CD14-positive monocyte (primary cell): ENCODE data around the gene FBXO34. TPM values are rescaled to one million over a fixed set of nuclear protein-coding genes. Genes with fewer than 3 reads are reported as not detected.

ENCODE experiments used
- DNase-seq, 3 donors: peaks; one replicate each; pipeline ENCODE4 v3.0.0-alpha.2; 2011 to 2022
- H2AFZ ChIP-seq: 2 replicates; pipeline ENCODE4 v1.6.0; 2012; ENCODE audit warnings: mild to moderate bottlenecking, low read depth, low read length, inconsistent platforms; ENCODE audit not compliant: insufficient read depth, poor library complexity, severe bottlenecking
- H3K27ac ChIP-seq, 2 donors: 1 replicate in 1 of 2; 2 replicates in 1 of 2; pipeline ENCODE4 v1.5.1; 2012 to 2013; ENCODE audit warnings: low read length in 2 of 2, control low read depth in 1 of 2, inconsistent platforms in 1 of 2, low read depth in 1 of 2, mild to moderate bottlenecking in 1 of 2
- H3K27me3 ChIP-seq, 2 donors: one replicate each; pipeline versions ENCODE4 v1.6.0 to v1.6.1; 2011 to 2013; ENCODE audit warnings: low read length in 2 of 2; ENCODE audit not compliant: control insufficient read depth in 2 of 2, insufficient read depth in 2 of 2
- H3K36me3 ChIP-seq, 2 donors: replicated peaks in 1 of 2; 1 replicate in 1 of 2; 2 replicates in 1 of 2; pipeline versions ENCODE4 v1.5.1 to v1.6.1; 2012 to 2013; ENCODE audit warnings: low read length in 2 of 2, control low read depth in 1 of 2, inconsistent platforms in 1 of 2, mild to moderate bottlenecking in 1 of 2; ENCODE audit not compliant: insufficient read depth in 2 of 2, control insufficient read depth in 1 of 2
- H3K4me1 ChIP-seq, 2 donors: 1 replicate in 1 of 2; 2 replicates in 1 of 2; pipeline versions ENCODE4 v1.5.1 to v1.6.1; 2012 to 2013; ENCODE audit warnings: low read length in 2 of 2, control low read depth in 1 of 2, inconsistent platforms in 1 of 2, mild to moderate bottlenecking in 1 of 2, moderate library complexity in 1 of 2; ENCODE audit not compliant: insufficient read depth in 2 of 2, control insufficient read depth in 1 of 2
- H3K4me2 ChIP-seq: replicated peaks from 2 replicates; pipeline ENCODE3; 2012; ENCODE audit warnings: low read length, moderate library complexity, mild to moderate bottlenecking; ENCODE audit not compliant: poor library complexity, severe bottlenecking; ENCODE audit errors: extremely low read depth
- H3K4me3 ChIP-seq, 3 experiments: fragments of 200-600 bp in 1 of 3; sonication (generic) in 1 of 3; replicated peaks in 1 of 3; 1 replicate in 2 of 3; 2 replicates in 1 of 3; pipeline ENCODE4 v1.5.1; 2011 to 2013; ENCODE audit warnings: low read length in 3 of 3, mild to moderate bottlenecking in 3 of 3, control low read depth in 2 of 3, low read depth in 2 of 3, inconsistent platforms in 1 of 3, moderate library complexity in 1 of 3
- H3K79me2 ChIP-seq: 2 replicates; pipeline ENCODE4 v1.6.0; 2012; ENCODE audit warnings: mild to moderate bottlenecking, control low read depth, inconsistent platforms, low read length, moderate library complexity; ENCODE audit not compliant: insufficient read depth
- H3K9ac ChIP-seq: 2 replicates; pipeline ENCODE4 v1.6.0; 2017; ENCODE audit warnings: low read length, mild to moderate bottlenecking; ENCODE audit not compliant: insufficient read depth, poor library complexity, severe bottlenecking
- H3K9me3 ChIP-seq, 2 donors: replicated peaks in 1 of 2; 1 replicate in 1 of 2; 2 replicates in 1 of 2; pipeline versions ENCODE4 v1.5.1 to v1.6.1; 2012 to 2013; ENCODE audit warnings: low read length in 2 of 2, control low read depth in 1 of 2; ENCODE audit not compliant: control insufficient read depth in 1 of 2, insufficient read depth in 1 of 2
- H4K20me1 ChIP-seq: 2 replicates; pipeline ENCODE4 v1.6.0; 2012; ENCODE audit warnings: mild to moderate bottlenecking, low read length, control low read depth, moderate library complexity; ENCODE audit not compliant: insufficient read depth
- H3K27ac Mint-ChIP-seq, 7 donors: one replicate each; pipeline ENCODE4 v1.8.0; 2020; ENCODE audit warnings: mild to moderate bottlenecking in 7 of 7, mixed read lengths in 7 of 7, moderate library complexity in 6 of 7, inconsistent platforms in 2 of 7
- H3K27me3 Mint-ChIP-seq, 3 donors: one replicate each; pipeline ENCODE4 v1.8.0; 2021 to 2022; ENCODE audit warnings: low read depth in 3 of 3, mild to moderate bottlenecking in 3 of 3, mixed read lengths in 3 of 3, moderate library complexity in 3 of 3, inconsistent platforms in 1 of 3
- H3K36me3 Mint-ChIP-seq, 2 donors: one replicate each; pipeline ENCODE4 v1.8.0; 2020; ENCODE audit warnings: mixed read lengths in 2 of 2, inconsistent platforms in 1 of 2, mild to moderate bottlenecking in 1 of 2
- H3K4me1 Mint-ChIP-seq: one replicate; pipeline ENCODE4 v1.8.0; 2020; ENCODE audit warnings: mild to moderate bottlenecking, mixed read lengths
- H3K4me3 Mint-ChIP-seq, 2 donors: one replicate each; pipeline ENCODE4 v1.8.0; 2020; ENCODE audit warnings: mild to moderate bottlenecking in 2 of 2, mixed read lengths in 2 of 2, moderate library complexity in 1 of 2
- H3K9me3 Mint-ChIP-seq, 7 donors: one replicate each; pipeline ENCODE4 v1.8.0; 2020 to 2022; ENCODE audit warnings: mixed read lengths in 7 of 7, mild to moderate bottlenecking in 6 of 7, moderate library complexity in 6 of 7, inconsistent platforms in 2 of 7
- WGBS: methylation state at CpG from one replicate; pipeline ENCODE4 v1.1.5; 2013; ENCODE audit warnings: missing lambda C conversion rate; ENCODE audit not compliant: insufficient coverage; 5-methylcytosine and 5-hydroxymethylcytosine counted together
- intact Hi-C, 2 donors: fragments of 100-400 bp; cut with micrococcal nuclease; formaldehyde crosslinking; loops; one replicate each; pipeline versions ENCODE4 v1.15.0 to v1.15.1; 2023
- polyA plus RNA-seq, 3 donors: library from polyadenylated mRNA; depleted of rRNA in 1 of 3; unstranded in 2 of 3; stranded (reverse) in 1 of 3; fragments of 300-500 nt in 2 of 3; fragments of >200 nt in 1 of 3; fragmentation: Illumina TruSeq in 2 of 3; gene quantifications; 1 replicate in 2 of 3; 2 replicates in 1 of 3; pipeline ENCODE4 v1.2.3, GENCODE V29; 2012 to 2021
- TF ChIP-seq, protein P1 (sequence below): fragments of 200-600 bp; IDR thresholded peaks from one replicate; pipeline ENCODE4 v1.8.0; 2022; ENCODE audit warnings: antibody characterized with exemption, mild to moderate bottlenecking

The FBXO34 gene
- polyA plus RNA-seq, 3 donors, result 10.3 to 18.1 (median 17.3) TPM

DNA sequence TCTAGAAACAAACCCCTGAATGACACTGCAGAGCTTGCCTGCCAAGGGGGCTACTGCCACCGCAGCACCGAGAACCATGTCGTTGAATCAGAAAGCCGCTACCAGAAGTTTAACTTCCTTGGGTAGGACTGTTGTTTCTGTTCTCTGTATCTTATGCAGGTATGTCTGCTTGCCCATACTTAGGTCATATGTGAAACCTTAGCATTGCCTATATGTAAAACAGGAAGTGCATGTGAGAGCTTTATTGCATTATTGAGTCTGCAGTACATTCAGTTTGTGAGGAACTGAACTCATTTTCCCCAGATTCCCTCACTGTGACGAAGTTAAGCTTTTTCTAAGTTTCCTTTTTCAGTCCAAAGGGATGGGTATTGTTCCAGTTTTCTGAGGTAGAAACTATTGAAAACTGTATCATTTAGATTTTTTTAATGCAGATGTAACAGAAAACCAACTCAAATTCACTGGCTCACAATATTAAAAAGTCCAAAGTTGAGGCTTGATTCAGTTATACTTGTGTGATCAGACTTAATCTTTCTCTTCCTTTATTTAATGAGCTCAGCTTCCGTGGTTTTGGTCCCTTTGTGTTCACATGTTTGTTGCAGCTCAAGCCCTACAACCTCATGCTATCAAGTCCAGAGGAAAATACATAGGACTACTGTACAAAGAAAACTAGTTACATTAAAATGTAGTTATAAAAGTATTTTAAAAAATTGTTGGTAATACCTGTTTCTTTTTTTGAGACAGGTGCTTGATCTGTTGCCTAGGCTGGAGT is 6.9 kb downstream of the FBXO34 start:
- Mint-ChIP-seq H3K4me3 (peak overlapping the region; percentile 12 to 42), H3K4me1 (peaks cover 36% of the 10 kb centered on the region), H3K9me3 (no peaks in the 10 kb centered on the region), H3K27ac (peak overlapping the region; percentile 76 to 89 (median 85)), H3K36me3 (peaks cover 11 to 20% of the 10 kb centered on the region in 2 donors), H3K27me3 (peaks cover 0 to 2% (median 0%) of the 10 kb centered on the region in 3 donors)
- Histone ChIP-seq H3K9me3 (no peaks in the 10 kb centered on the region), H3K27me3 (no peaks in the 10 kb centered on the region), H3K4me2 (peak overlapping the region; percentile 49), H3K79me2 (peaks cover 98% of the 10 kb centered on the region), H3K4me3 (peak overlapping the region in 1 of 3 experiments; percentile 56), H3K4me1 (peaks cover 25 to 26% of the 10 kb centered on the region in 2 donors), H3K27ac (peak overlapping the region; percentile 64 to 81), H3K36me3 (peaks cover 4 to 5% of the 10 kb centered on the region in 2 donors), H4K20me1 (peaks cover 83% of the 10 kb centered on the region), H2AFZ (no peak overlapping the region), H3K9ac (peak overlapping the region; percentile 20)
- 55% methylated on average over 2 of the region's 6 CpGs for WGBS
- TF ChIP-seq, protein P1, sequence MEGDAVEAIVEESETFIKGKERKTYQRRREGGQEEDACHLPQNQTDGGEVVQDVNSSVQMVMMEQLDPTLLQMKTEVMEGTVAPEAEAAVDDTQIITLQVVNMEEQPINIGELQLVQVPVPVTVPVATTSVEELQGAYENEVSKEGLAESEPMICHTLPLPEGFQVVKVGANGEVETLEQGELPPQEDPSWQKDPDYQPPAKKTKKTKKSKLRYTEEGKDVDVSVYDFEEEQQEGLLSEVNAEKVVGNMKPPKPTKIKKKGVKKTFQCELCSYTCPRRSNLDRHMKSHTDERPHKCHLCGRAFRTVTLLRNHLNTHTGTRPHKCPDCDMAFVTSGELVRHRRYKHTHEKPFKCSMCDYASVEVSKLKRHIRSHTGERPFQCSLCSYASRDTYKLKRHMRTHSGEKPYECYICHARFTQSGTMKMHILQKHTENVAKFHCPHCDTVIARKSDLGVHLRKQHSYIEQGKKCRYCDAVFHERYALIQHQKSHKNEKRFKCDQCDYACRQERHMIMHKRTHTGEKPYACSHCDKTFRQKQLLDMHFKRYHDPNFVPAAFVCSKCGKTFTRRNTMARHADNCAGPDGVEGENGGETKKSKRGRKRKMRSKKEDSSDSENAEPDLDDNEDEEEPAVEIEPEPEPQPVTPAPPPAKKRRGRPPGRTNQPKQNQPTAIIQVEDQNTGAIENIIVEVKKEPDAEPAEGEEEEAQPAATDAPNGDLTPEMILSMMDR, result no peak
- DNase-seq, result peak; percentile 40 to 75 (median 69)
- intact Hi-C loops, result loop anchor here in 1 of 2 donors (10.0 kb wide), 1 partner anchor 127 kb away; no protein-coding TSS in a partner anchor

DNA sequence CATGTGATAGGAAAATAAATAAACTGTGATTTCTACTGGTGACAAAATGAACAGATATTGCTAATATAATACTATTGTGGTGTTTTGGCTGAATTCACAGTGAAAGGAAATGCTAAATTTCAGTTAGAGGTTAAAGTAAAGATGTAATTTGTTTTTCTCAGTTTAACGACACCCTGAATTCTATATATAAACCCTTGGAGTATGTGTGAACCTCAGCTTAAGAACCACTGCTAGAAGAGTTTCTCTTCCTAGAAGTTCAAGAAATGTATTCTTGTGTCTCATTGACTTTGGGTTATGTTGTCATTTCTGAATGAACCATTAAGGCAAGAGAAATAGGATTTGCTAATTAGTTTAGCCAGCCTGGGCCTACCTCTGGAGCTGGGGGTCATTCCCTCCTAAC is 8.2 kb downstream of the FBXO34 start:
- peaks cover 0 to 2% (median 0%) of the 10 kb centered on the region in 3 donors for H3K27me3 Mint-ChIP-seq
- H4K20me1 ChIP-seq, result peaks cover 83% of the 10 kb centered on the region
- peaks cover 98% of the 10 kb centered on the region for H3K79me2 ChIP-seq
- no CpG with 5 or more reads among the region's 1 CpG for WGBS
- DNase-seq, result no peak
- H3K27me3 ChIP-seq, result no peaks in the 10 kb centered on the region
- intact Hi-C loops, result loop anchor here in 1 of 2 donors (10.0 kb wide), 1 partner anchor 125 kb away; no protein-coding TSS in a partner anchor
- H3K4me1 ChIP-seq, result peaks cover 14% of the 10 kb centered on the region in 2 donors
- H3K27ac Mint-ChIP-seq, result peak overlapping the region in 4 of 7 donors; percentile 28 to 45 (median 40)
- no peak overlapping the region for H3K4me3 ChIP-seq
- H3K9ac ChIP-seq, result no peak overlapping the region
- peaks cover 4 to 5% of the 10 kb centered on the region in 2 donors for H3K36me3 ChIP-seq
- H3K4me1 Mint-ChIP-seq, result peaks cover 26% of the 10 kb centered on the region
- TF ChIP-seq, protein P1, result no peak
- H3K36me3 Mint-ChIP-seq, result peaks cover 11 to 20% of the 10 kb centered on the region in 2 donors
- H3K4me2 ChIP-seq, result no peak overlapping the region
- H3K4me3 Mint-ChIP-seq, result no peak overlapping the region
- no peaks in the 10 kb centered on the region for H3K9me3 ChIP-seq
- H2AFZ ChIP-seq, result no peak overlapping the region
- peak overlapping the region in 1 of 2 donors; percentile 45 for H3K27ac ChIP-seq
- H3K9me3 Mint-ChIP-seq, result no peaks in the 10 kb centered on the region
